ENCODE measurements around the gene TNNI3.
A peak's percentile ranks its signal among the peaks of the same experiment; 100 is the strongest.
"Not testable (repeated sequence)": the region's sequence is repeated elsewhere in the genome, so short reads cannot be mapped to it uniquely, and the experiment has no call there.

The TNNI3 gene

GRCh38 chr19:55157064-55157908, at the start of gene TNNI3:
TSS of gene TNNI3 (minus strand) at chr19:55157732. CDS start at chr19:55157589, 143 bp downstream.
- Histone ChIP-seq H3K27me3 (ENCODE audit: low read depth, low read length) (peaks cover 9% of the 10 kb centered on the region), H3K36me3 (ENCODE audit: control insufficient read depth in 1 of 2, insufficient read depth in 2 of 2, low read length in 2 of 2) (no peaks in the 10 kb centered on the region), H3K27ac (ENCODE audit: low read length) (no peak within 1 kb of the TSS), H3K4me1 (ENCODE audit: control insufficient read depth in 1 of 2, insufficient read depth in 2 of 2, low read length in 2 of 2) (peaks cover 0 to 6% of the 10 kb centered on the region in 2 donors), H3K4me3 (ENCODE audit: low read depth in 1 of 2, low read length in 2 of 2) (no peak within 1 kb of the TSS), H3K9me3 (ENCODE audit: control insufficient read depth in 1 of 2, low read length in 2 of 2) (no peaks in the 10 kb centered on the region)

- Histone ChIP-seq H3K4me3 (ENCODE audit: low read depth in 1 of 2, low read length in 2 of 2) (peak overlapping the region; percentile 10 to 42), H3K36me3 (ENCODE audit: control insufficient read depth in 1 of 2, insufficient read depth in 2 of 2, low read length in 2 of 2) (no peaks in the 10 kb centered on the region), H3K27me3 (ENCODE audit: low read depth, low read length) (no peaks in the 10 kb centered on the region), H3K9me3 (ENCODE audit: control insufficient read depth in 1 of 2, low read length in 2 of 2) (no peaks in the 10 kb centered on the region), H3K27ac (ENCODE audit: low read length) (peak overlapping the region; percentile 60), H3K4me1 (ENCODE audit: control insufficient read depth in 1 of 2, insufficient read depth in 2 of 2, low read length in 2 of 2) (peaks cover 4 to 15% of the 10 kb centered on the region in 2 donors)
Observed at GRCh38 chr19:55206664-55207500, 49.4 kb upstream of the TNNI3 start.

- H3K27ac ChIP-seq (ENCODE audit: low read length); H3K4me3 ChIP-seq (ENCODE audit: low read depth in 1 of 2, low read length in 2 of 2); H3K4me1 ChIP-seq (ENCODE audit: control insufficient read depth in 1 of 2, insufficient read depth in 2 of 2, low read length in 2 of 2); H3K9me3 ChIP-seq (ENCODE audit: control insufficient read depth in 1 of 2, low read length in 2 of 2); H3K36me3 ChIP-seq (ENCODE audit: control insufficient read depth in 1 of 2, insufficient read depth in 2 of 2, low read length in 2 of 2); H3K27me3 ChIP-seq (ENCODE audit: low read depth, low read length): not testable (repeated sequence)
Observed at GRCh38 chr19:55202199-55202598, 44.7 kb upstream of the TNNI3 start.

- Histone ChIP-seq H3K4me3 (ENCODE audit: low read depth in 1 of 2, low read length in 2 of 2) (no peak overlapping the region), H3K4me1 (ENCODE audit: control insufficient read depth in 1 of 2, insufficient read depth in 2 of 2, low read length in 2 of 2) (no peaks in the 10 kb centered on the region), H3K27me3 (ENCODE audit: low read depth, low read length) (no peaks in the 10 kb centered on the region), H3K27ac (ENCODE audit: low read length) (no peak overlapping the region), H3K36me3 (ENCODE audit: control insufficient read depth in 1 of 2, insufficient read depth in 2 of 2, low read length in 2 of 2) (no peaks in the 10 kb centered on the region), H3K9me3 (ENCODE audit: control insufficient read depth in 1 of 2, low read length in 2 of 2) (no peaks in the 10 kb centered on the region)
Observed at GRCh38 chr19:55199620-55200204, 42.2 kb upstream of the TNNI3 start.

- no peak overlapping the region for H3K4me3 ChIP-seq (ENCODE audit: low read depth in 1 of 2, low read length in 2 of 2)
Observed at GRCh38 chr19:55198651-55199050, 41.1 kb upstream of the TNNI3 start.

GRCh38 chr19:55197528-55197927, 40.0 kb upstream of the TNNI3 start:
- H3K9me3 ChIP-seq (ENCODE audit: control insufficient read depth in 1 of 2, low read length in 2 of 2) = no peaks in the 10 kb centered on the region
- H3K27me3 ChIP-seq (ENCODE audit: low read depth, low read length) = no peaks in the 10 kb centered on the region
- H3K27ac ChIP-seq (ENCODE audit: low read length) = no peak overlapping the region
- no peaks in the 10 kb centered on the region for H3K36me3 ChIP-seq (ENCODE audit: control insufficient read depth in 1 of 2, insufficient read depth in 2 of 2, low read length in 2 of 2)
- no peaks in the 10 kb centered on the region for H3K4me1 ChIP-seq (ENCODE audit: control insufficient read depth in 1 of 2, insufficient read depth in 2 of 2, low read length in 2 of 2)
- H3K4me3 ChIP-seq (ENCODE audit: low read depth in 1 of 2, low read length in 2 of 2) = no peak overlapping the region

More at GRCh38 chr19:55198651-55199050, 41.1 kb upstream of the TNNI3 start:
- H3K27ac ChIP-seq (ENCODE audit: low read length) = no peak overlapping the region
- no peaks in the 10 kb centered on the region for H3K4me1 ChIP-seq (ENCODE audit: control insufficient read depth in 1 of 2, insufficient read depth in 2 of 2, low read length in 2 of 2)
- no peaks in the 10 kb centered on the region for H3K36me3 ChIP-seq (ENCODE audit: control insufficient read depth in 1 of 2, insufficient read depth in 2 of 2, low read length in 2 of 2)
- no peaks in the 10 kb centered on the region for H3K9me3 ChIP-seq (ENCODE audit: control insufficient read depth in 1 of 2, low read length in 2 of 2)
- H3K27me3 ChIP-seq (ENCODE audit: low read depth, low read length) = no peaks in the 10 kb centered on the region

- no peaks in the 10 kb centered on the region for H3K27me3 ChIP-seq (ENCODE audit: low read depth, low read length)
- H3K36me3 ChIP-seq (ENCODE audit: control insufficient read depth in 1 of 2, insufficient read depth in 2 of 2, low read length in 2 of 2) = no peaks in the 10 kb centered on the region
- no peaks in the 10 kb centered on the region for H3K9me3 ChIP-seq (ENCODE audit: control insufficient read depth in 1 of 2, low read length in 2 of 2)
- H3K4me3 ChIP-seq (ENCODE audit: low read depth in 1 of 2, low read length in 2 of 2) = no peak overlapping the region
- H3K4me1 ChIP-seq (ENCODE audit: control insufficient read depth in 1 of 2, insufficient read depth in 2 of 2, low read length in 2 of 2) = no peaks in the 10 kb centered on the region
- H3K27ac ChIP-seq (ENCODE audit: low read length) = no peak overlapping the region
Observed at GRCh38 chr19:55196803-55197202, 39.3 kb upstream of the TNNI3 start.

- no peaks in the 10 kb centered on the region for H3K4me1 ChIP-seq (ENCODE audit: control insufficient read depth in 1 of 2, insufficient read depth in 2 of 2, low read length in 2 of 2)
- H3K9me3 ChIP-seq (ENCODE audit: control insufficient read depth in 1 of 2, low read length in 2 of 2) = no peaks in the 10 kb centered on the region
- H3K36me3 ChIP-seq (ENCODE audit: control insufficient read depth in 1 of 2, insufficient read depth in 2 of 2, low read length in 2 of 2) = no peaks in the 10 kb centered on the region
- no peaks in the 10 kb centered on the region for H3K27me3 ChIP-seq (ENCODE audit: low read depth, low read length)
- no peak overlapping the region for H3K4me3 ChIP-seq (ENCODE audit: low read depth in 1 of 2, low read length in 2 of 2)
- no peak overlapping the region for H3K27ac ChIP-seq (ENCODE audit: low read length)
Observed at GRCh38 chr19:55193481-55193880, 35.9 kb upstream of the TNNI3 start.

GRCh38 chr19:55189403-55189835, 31.9 kb upstream of the TNNI3 start:
- Histone ChIP-seq H3K4me3 (ENCODE audit: low read depth in 1 of 2, low read length in 2 of 2) (no peak overlapping the region), H3K27ac (ENCODE audit: low read length) (no peak overlapping the region), H3K4me1 (ENCODE audit: control insufficient read depth in 1 of 2, insufficient read depth in 2 of 2, low read length in 2 of 2) (no peaks in the 10 kb centered on the region), H3K27me3 (ENCODE audit: low read depth, low read length) (no peaks in the 10 kb centered on the region), H3K36me3 (ENCODE audit: control insufficient read depth in 1 of 2, insufficient read depth in 2 of 2, low read length in 2 of 2) (no peaks in the 10 kb centered on the region), H3K9me3 (ENCODE audit: control insufficient read depth in 1 of 2, low read length in 2 of 2) (no peaks in the 10 kb centered on the region)

GRCh38 chr19:55188625-55189024, 31.1 kb upstream of the TNNI3 start:
- Histone ChIP-seq H3K27ac (ENCODE audit: low read length) (no peak overlapping the region), H3K27me3 (ENCODE audit: low read depth, low read length) (no peaks in the 10 kb centered on the region), H3K4me1 (ENCODE audit: control insufficient read depth in 1 of 2, insufficient read depth in 2 of 2, low read length in 2 of 2) (no peaks in the 10 kb centered on the region), H3K36me3 (ENCODE audit: control insufficient read depth in 1 of 2, insufficient read depth in 2 of 2, low read length in 2 of 2) (no peaks in the 10 kb centered on the region), H3K9me3 (ENCODE audit: control insufficient read depth in 1 of 2, low read length in 2 of 2) (no peaks in the 10 kb centered on the region), H3K4me3 (ENCODE audit: low read depth in 1 of 2, low read length in 2 of 2) (no peak overlapping the region)

GRCh38 chr19:55186080-55186479, 28.5 kb upstream of the TNNI3 start:
- no peaks in the 10 kb centered on the region for H3K9me3 ChIP-seq (ENCODE audit: control insufficient read depth in 1 of 2, low read length in 2 of 2)
- no peaks in the 10 kb centered on the region for H3K4me1 ChIP-seq (ENCODE audit: control insufficient read depth in 1 of 2, insufficient read depth in 2 of 2, low read length in 2 of 2)
- no peaks in the 10 kb centered on the region for H3K36me3 ChIP-seq (ENCODE audit: control insufficient read depth in 1 of 2, insufficient read depth in 2 of 2, low read length in 2 of 2)
- H3K27me3 ChIP-seq (ENCODE audit: low read depth, low read length) = peaks cover 6% of the 10 kb centered on the region
- no peak overlapping the region for H3K27ac ChIP-seq (ENCODE audit: low read length)
- H3K4me3 ChIP-seq (ENCODE audit: low read depth in 1 of 2, low read length in 2 of 2) = no peak overlapping the region

Data from muscle layer of duodenum (tissue), 2 donors.